ENCODE measurements around the gene DCLK3. TPM values are rescaled to one million over a fixed set of nuclear protein-coding genes. Genes with fewer than 3 reads are reported as not detected.

DCLK3 gene
- total RNA-seq, 2 experiments from 2014 or later, result not detected

GRCh38 chr3:36786921-36787890 lies 22.9 kb upstream of the DCLK3 start:
- ChIA-PET POLR2A (no interaction called here), CTCF (interaction anchor here (0.5 to 1.3 kb wide), 2 partner anchors 15 to 82 kb away, joined by 3 to 5 read pairs; no protein-coding TSS in a partner anchor)
- Mint-ChIP-seq H3K4me3 (no peak overlapping the region), H3K9me3 (no peaks in the 10 kb centered on the region), H3K4me1 (no peaks in the 10 kb centered on the region), H3K36me3 (ENCODE audit: low read depth) (no peaks in the 10 kb centered on the region), H3K27me3 (peaks cover 26% of the 10 kb centered on the region), H3K27ac (no peak overlapping the region)
- DNase-seq, result no peak

DNA sequence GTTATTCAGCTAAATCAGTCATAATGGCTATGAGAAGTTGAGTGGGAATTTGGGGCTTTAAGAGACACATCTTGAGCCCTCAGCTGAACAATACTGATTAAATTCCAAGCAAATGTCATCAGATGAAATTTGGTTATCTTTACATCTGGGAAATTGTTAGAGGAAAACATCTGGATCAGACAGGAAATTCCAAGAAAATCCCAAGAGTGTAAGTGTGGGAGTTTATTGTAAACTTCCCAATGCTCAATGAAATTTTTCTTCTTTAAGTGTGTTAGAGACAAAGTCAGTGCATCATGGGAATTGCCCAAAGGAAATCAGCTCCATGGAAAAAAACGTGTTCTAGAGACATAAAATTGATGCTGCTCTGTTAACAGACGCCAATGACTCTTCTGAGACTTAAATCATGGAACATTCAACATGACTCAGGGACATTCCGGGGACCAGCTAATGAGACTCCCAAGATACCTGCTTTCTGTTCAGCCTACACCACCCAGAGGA lies 19.8 kb upstream of the DCLK3 start:
- Mint-ChIP-seq H3K4me1 (no peaks in the 10 kb centered on the region), H3K4me3 (no peak overlapping the region), H3K9me3 (no peaks in the 10 kb centered on the region), H3K27me3 (peaks cover 21% of the 10 kb centered on the region), H3K36me3 (ENCODE audit: low read depth) (no peaks in the 10 kb centered on the region), H3K27ac (no peak overlapping the region)
- no peak for DNase-seq
- ChIA-PET POLR2A (no interaction called here), CTCF (interaction anchor here (1.2 kb wide), 1 partner anchor 30 kb away, joined by 4 read pairs; no protein-coding TSS in a partner anchor)

DNA sequence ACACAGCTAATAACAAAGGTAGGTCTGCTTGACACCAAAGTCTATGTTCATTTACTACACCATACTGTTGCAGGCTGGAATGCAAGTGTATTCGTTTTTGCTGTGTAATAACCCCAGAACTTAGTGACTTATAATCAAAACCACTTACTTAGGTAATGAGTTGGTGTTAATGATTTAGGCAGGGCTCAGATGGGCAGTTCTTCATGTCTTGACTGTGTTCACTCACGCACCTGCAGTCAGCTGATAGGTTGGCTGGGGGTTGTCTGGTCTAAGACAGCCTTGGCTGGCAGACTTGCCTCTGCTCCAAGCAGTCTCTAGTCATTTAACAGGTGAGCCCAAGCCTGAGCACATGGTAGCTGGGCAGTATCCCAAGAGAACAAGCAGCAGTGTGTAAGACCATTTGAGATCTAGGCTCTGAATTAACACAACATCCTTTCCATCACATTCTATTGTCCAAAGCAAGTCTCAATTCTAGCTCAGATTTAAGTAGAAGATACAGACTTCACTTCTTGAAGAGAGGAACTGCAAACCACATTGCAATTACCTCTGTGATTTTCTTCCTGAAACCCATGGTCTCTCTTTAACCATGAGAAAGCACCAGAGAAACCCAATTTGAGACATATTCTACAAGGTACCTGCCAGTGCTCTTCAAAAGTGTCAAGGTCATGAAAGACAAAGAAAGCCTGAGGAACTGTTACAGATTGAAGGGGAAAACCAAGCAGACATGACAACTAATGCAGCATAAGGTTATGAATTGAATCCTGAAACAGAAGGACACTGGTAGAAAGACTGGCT lies 13.3 kb upstream of the DCLK3 start:
- ChIA-PET CTCF (no interaction called here), POLR2A (no interaction called here)
- no peak overlapping the region for H3K27ac Mint-ChIP-seq
- no peak overlapping the region for H3K4me3 Mint-ChIP-seq
- DNase-seq, result no peak
- H3K9me3 Mint-ChIP-seq, result no peaks in the 10 kb centered on the region
- H3K36me3 Mint-ChIP-seq (ENCODE audit: low read depth), result no peaks in the 10 kb centered on the region
- no peaks in the 10 kb centered on the region for H3K4me1 Mint-ChIP-seq
- peaks cover 29% of the 10 kb centered on the region for H3K27me3 Mint-ChIP-seq

- H3K4me1 Mint-ChIP-seq, result no peaks in the 10 kb centered on the region
- no peaks in the 10 kb centered on the region for H3K36me3 Mint-ChIP-seq (ENCODE audit: low read depth)
- peaks cover 26% of the 10 kb centered on the region for H3K27me3 Mint-ChIP-seq
- CTCF ChIA-PET, result interaction anchor here (0.7 kb wide), 1 partner anchor 181 kb away, joined by 3 read pairs; no protein-coding TSS in a partner anchor
- H3K4me3 Mint-ChIP-seq, result no peak overlapping the region
- no peak overlapping the region for H3K27ac Mint-ChIP-seq
- DNase-seq, result no peak
- POLR2A ChIA-PET, result no interaction called here
- H3K9me3 Mint-ChIP-seq, result no peaks in the 10 kb centered on the region
Measured at GRCh38 chr3:36776436-36776835, 12.1 kb upstream of the DCLK3 start.

- no peaks in the 10 kb centered on the region for H3K9me3 Mint-ChIP-seq
- no peak overlapping the region for H3K4me3 Mint-ChIP-seq
- H3K4me1 Mint-ChIP-seq, result no peaks in the 10 kb centered on the region
- no peaks in the 10 kb centered on the region for H3K36me3 Mint-ChIP-seq (ENCODE audit: low read depth)
- H3K27me3 Mint-ChIP-seq, result peaks cover 38% of the 10 kb centered on the region
- CTCF ChIA-PET, result interaction anchor here (0.7 kb wide), 1 partner anchor 219 kb away, joined by 3 read pairs; the partner anchor contains the start of gene EPM2AIP1
- POLR2A ChIA-PET, result no interaction called here
- no peak for DNase-seq
- no peak overlapping the region for H3K27ac Mint-ChIP-seq
Measured at GRCh38 chr3:36774052-36774451, 9.7 kb upstream of the DCLK3 start.

GRCh38 chr3:36771931-36772330 lies 7.6 kb upstream of the DCLK3 start:
- no peak for DNase-seq

GRCh38 chr3:36769926-36770325 lies 5.6 kb upstream of the DCLK3 start:
- no peak overlapping the region for H3K4me3 Mint-ChIP-seq
- no peaks in the 10 kb centered on the region for H3K4me1 Mint-ChIP-seq
- no peaks in the 10 kb centered on the region for H3K9me3 Mint-ChIP-seq
- ChIA-PET POLR2A (no interaction called here), CTCF (interaction anchor here (1.1 kb wide), 1 partner anchor 28 kb away, joined by 3 read pairs; no protein-coding TSS in a partner anchor)
- H3K27me3 Mint-ChIP-seq, result peaks cover 48% of the 10 kb centered on the region
- H3K36me3 Mint-ChIP-seq (ENCODE audit: low read depth), result no peaks in the 10 kb centered on the region
- no peak overlapping the region for H3K27ac Mint-ChIP-seq
- DNase-seq, result no peak

More at GRCh38 chr3:36771931-36772330, 7.6 kb upstream of the DCLK3 start:
- H3K4me1 Mint-ChIP-seq, result no peaks in the 10 kb centered on the region
- no peak overlapping the region for H3K4me3 Mint-ChIP-seq
- no peaks in the 10 kb centered on the region for H3K9me3 Mint-ChIP-seq
- H3K27ac Mint-ChIP-seq, result no peak overlapping the region
- ChIA-PET CTCF (no interaction called here), POLR2A (no interaction called here)
- peaks cover 42% of the 10 kb centered on the region for H3K27me3 Mint-ChIP-seq
- H3K36me3 Mint-ChIP-seq (ENCODE audit: low read depth), result no peaks in the 10 kb centered on the region

GRCh38 chr3:36765104-36765503 lies 751 bp upstream of the DCLK3 start:
- peaks cover 6% of the 10 kb centered on the region for H3K4me1 Mint-ChIP-seq
- H3K9me3 Mint-ChIP-seq, result no peaks in the 10 kb centered on the region
- POLR2A ChIA-PET, result no interaction called here
- H3K27me3 Mint-ChIP-seq, result peaks cover 70% of the 10 kb centered on the region
- H3K27ac Mint-ChIP-seq, result no peak overlapping the region
- H3K4me3 Mint-ChIP-seq, result no peak overlapping the region
- H3K36me3 Mint-ChIP-seq (ENCODE audit: low read depth), result no peaks in the 10 kb centered on the region
- CTCF ChIA-PET, result interaction anchor here (0.6 kb wide), 1 partner anchor 1021 kb away, joined by 3 read pairs; no protein-coding TSS in a partner anchor
- no peak for DNase-seq

DNA sequence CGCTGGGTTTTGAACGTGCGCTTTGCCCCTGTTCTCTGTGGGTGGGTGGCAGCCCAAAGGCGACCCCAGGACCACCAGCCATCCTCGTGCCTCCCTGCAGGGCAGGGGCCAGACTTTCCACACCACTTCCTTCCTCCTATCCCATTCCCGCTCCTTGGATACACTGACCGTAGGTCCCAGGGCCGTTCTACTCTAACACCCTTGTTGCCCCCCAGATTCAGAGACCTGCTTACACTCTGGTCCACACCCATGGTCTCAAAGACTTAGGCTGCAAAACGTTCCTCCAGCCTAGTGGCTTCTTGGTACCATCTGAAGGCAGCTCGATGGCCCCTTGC lies 318 bp upstream of the DCLK3 start:
- Mint-ChIP-seq H3K36me3 (ENCODE audit: low read depth) (no peaks in the 10 kb centered on the region), H3K27me3 (peaks cover 73% of the 10 kb centered on the region), H3K9me3 (no peaks in the 10 kb centered on the region), H3K27ac (no peak overlapping the region), H3K4me1 (peaks cover 6% of the 10 kb centered on the region), H3K4me3 (peak overlapping the region; percentile 22)
- POLR2A ChIA-PET, result no interaction called here
- DNase-seq, result no peak
- CTCF ChIA-PET, result no interaction called here

DNA sequence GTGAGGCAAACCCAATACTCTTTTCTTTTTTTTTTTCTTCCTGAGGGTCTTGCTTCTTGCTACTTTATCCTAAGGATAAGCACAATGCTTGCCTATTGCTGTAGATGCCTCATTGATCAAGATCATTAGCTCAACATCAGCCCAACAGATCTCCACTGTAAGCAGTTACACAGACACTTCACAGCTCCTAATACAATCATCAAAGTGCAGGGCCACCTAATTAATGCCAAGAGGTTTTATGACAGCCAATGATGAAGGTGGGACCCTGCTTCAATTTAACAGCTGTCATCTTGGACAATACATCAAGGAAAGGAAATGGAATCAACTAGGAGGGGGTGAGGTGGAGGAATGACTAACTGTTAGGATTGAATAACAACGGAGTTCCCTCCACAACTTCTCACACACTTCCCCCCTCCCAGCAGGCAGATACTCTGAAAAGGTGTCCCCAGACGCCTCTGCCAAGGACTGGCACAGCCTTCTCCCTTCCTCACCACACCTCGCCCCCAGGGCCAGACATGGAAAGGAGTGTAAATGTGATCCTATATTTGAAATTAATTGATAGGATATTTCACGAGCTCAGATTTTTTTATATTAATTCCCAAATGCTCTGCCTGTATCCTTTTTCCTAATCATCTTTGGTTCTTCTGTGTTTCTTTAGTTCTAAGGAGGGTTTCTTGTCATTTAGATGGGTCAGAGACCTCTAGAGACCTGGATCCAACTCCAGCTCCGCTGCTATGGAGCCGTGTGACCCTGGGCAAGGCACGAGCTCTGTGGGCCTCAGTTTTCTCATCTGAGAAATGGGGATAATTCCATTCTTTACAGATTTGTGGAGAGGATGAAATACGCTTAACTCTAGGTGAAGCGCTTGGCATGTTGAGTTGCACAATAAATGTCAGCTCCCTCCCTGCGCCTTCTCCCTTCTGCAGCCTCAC lies 1.2 kb downstream of the DCLK3 start:
- ChIA-PET POLR2A (no interaction called here), CTCF (no interaction called here)
- peaks cover 73% of the 10 kb centered on the region for H3K27me3 Mint-ChIP-seq
- no peak overlapping the region for H3K27ac Mint-ChIP-seq
- no peaks in the 10 kb centered on the region for H3K9me3 Mint-ChIP-seq
- H3K36me3 Mint-ChIP-seq (ENCODE audit: low read depth), result no peaks in the 10 kb centered on the region
- no peak for DNase-seq
- peak overlapping the region; percentile 11 for H3K4me3 Mint-ChIP-seq
- peaks cover 6% of the 10 kb centered on the region for H3K4me1 Mint-ChIP-seq

GRCh38 chr3:36761779-36762178 lies 2.6 kb downstream of the DCLK3 start:
- DNase-seq, result no peak
- no peak overlapping the region for H3K27ac Mint-ChIP-seq
- ChIA-PET POLR2A (no interaction called here), CTCF (no interaction called here)
- no peaks in the 10 kb centered on the region for H3K9me3 Mint-ChIP-seq
- H3K36me3 Mint-ChIP-seq (ENCODE audit: low read depth), result no peaks in the 10 kb centered on the region
- H3K4me1 Mint-ChIP-seq, result peaks cover 6% of the 10 kb centered on the region
- peaks cover 70% of the 10 kb centered on the region for H3K27me3 Mint-ChIP-seq
- no peak overlapping the region for H3K4me3 Mint-ChIP-seq

DNA sequence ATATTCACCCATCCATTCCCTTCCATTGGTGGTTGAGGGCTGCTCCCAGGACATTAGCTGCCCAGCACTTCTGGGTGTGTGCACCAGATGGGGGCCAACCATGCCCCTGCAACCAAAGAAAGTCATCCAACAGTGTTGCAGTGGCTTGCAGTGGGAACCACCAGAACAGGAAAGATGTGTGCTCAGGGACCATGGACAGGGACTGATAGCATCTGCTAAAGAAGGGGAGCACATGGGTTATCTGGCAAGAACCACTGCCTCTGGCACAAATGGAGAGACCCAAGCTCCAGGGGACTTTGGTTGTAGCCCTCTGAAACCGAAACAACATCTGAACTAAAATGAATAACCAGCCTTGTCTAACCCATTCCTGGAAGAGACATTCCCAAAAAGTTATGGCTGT lies 8.1 kb downstream of the DCLK3 start:
- Mint-ChIP-seq H3K27ac (no peak overlapping the region), H3K9me3 (no peaks in the 10 kb centered on the region), H3K4me1 (no peaks in the 10 kb centered on the region), H3K27me3 (peaks cover 39% of the 10 kb centered on the region), H3K4me3 (no peak overlapping the region), H3K36me3 (ENCODE audit: low read depth) (no peaks in the 10 kb centered on the region)
- DNase-seq, result no peak
- ChIA-PET CTCF (no interaction called here), POLR2A (no interaction called here)

Data from activated CD4-positive, alpha-beta T cell treated with anti-CD3 and anti-CD28 coated beads, Interleukin-2, amount 10 ng/mL, durations not matched to agents 7 days and 5 days (primary cell).